A673 (cell line): ENCODE results near the gene PGC. TPM values are rescaled to one million over a fixed set of nuclear protein-coding genes. Genes with fewer than 3 reads are reported as not detected.

Source experiments
- BruUV-seq: library from RNA; stranded (reverse); fragments of 400-500 nt; replicated peaks from 2 replicates; lab custom pipeline; 2021; lab: Mats Ljungman, UMichigan
- CTCF ChIA-PET: fragments of 300-600 bp; sonication (Branson Sonifier 250); formaldehyde crosslinking; loops from one replicate; lab custom pipeline; 2022; ENCODE audit warnings: antibody characterized with exemption; lab: Charles Lee
- POLR2A ChIA-PET: fragments of 300-600 bp; sonication (Branson Sonifier 250); formaldehyde crosslinking; loops from one replicate; lab custom pipeline; 2022; ENCODE audit warnings: antibody characterized with exemption; ENCODE audit not compliant: low non-redundant PET; lab: Charles Lee
- DNase-seq: peaks from one replicate; pipeline ENCODE4 v3.0.0-alpha.2; 2015; ENCODE audit warnings: low spot score
- H3K27ac ChIP-seq: fragments of 200-600 bp; sonication (generic); 2 replicates; pipeline ENCODE4 v1.5.1; 2016; ENCODE audit warnings: mixed run types, low read depth, mild to moderate bottlenecking, mixed read lengths, antibody characterized with exemption, low read length; ENCODE audit not compliant: poor library complexity, severe bottlenecking
- H3K27me3 ChIP-seq: fragments of 200-600 bp; sonication (generic); replicated peaks from 2 replicates; pipeline ENCODE4 v1.6.1; 2017; ENCODE audit warnings: mixed run types, low read depth, mild to moderate bottlenecking, mixed read lengths, antibody characterized with exemption, low read length; ENCODE audit not compliant: insufficient read depth, poor library complexity
- H3K36me3 ChIP-seq: fragments of 200-600 bp; sonication (generic); 2 replicates; pipeline ENCODE4 v1.6.1; 2016; ENCODE audit warnings: mixed run types, mild to moderate bottlenecking, mixed read lengths, antibody characterized with exemption, low read length; ENCODE audit not compliant: insufficient read depth, poor library complexity, severe bottlenecking
- H3K4me1 ChIP-seq: fragments of 200-600 bp; sonication (generic); 2 replicates; pipeline ENCODE4 v1.6.1; 2017; ENCODE audit warnings: mixed run types, mild to moderate bottlenecking, mixed read lengths, antibody characterized with exemption, low read length; ENCODE audit not compliant: insufficient read depth, poor library complexity, severe bottlenecking
- H3K4me3 ChIP-seq: fragments of 200-600 bp; sonication (generic); 2 replicates; pipeline ENCODE4 v1.5.1; 2016; ENCODE audit warnings: low read depth, mixed run types, mild to moderate bottlenecking, mixed read lengths, low read length; ENCODE audit not compliant: poor library complexity, severe bottlenecking
- H3K9me3 ChIP-seq: fragments of 200-600 bp; sonication (generic); 2 replicates; pipeline ENCODE4 v1.6.1; 2016; ENCODE audit warnings: mixed run types, low read depth, mild to moderate bottlenecking, mixed read lengths, antibody characterized with exemption, low read length; ENCODE audit not compliant: poor library complexity, severe bottlenecking
- EZH2 ChIP-seq: fragments of 200-600 bp; sonication (generic); IDR thresholded peaks from 2 replicates; pipeline ENCODE4 v1.6.1; 2017; ENCODE audit warnings: borderline replicate concordance, low read depth, mild to moderate bottlenecking, mixed read lengths, antibody characterized with exemption, low read length; ENCODE audit not compliant: poor library complexity, severe bottlenecking
- intact Hi-C: fragments of 100-400 bp; cut with micrococcal nuclease; formaldehyde crosslinking; loops from one replicate; pipeline ENCODE4 v1.10.0; 2022; ENCODE audit not compliant: unreplicated experiment
- total RNA-seq: library from RNA; stranded (reverse); gene quantifications from 2 replicates; pipeline ENCODE4 v1.2.3, GENCODE V29; 2021
- TF ChIP-seq, protein P1 (sequence below): fragments of 300-800, 200-600 bp; sonication (generic); conservative IDR thresholded peaks from 2 replicates; pipeline ENCODE4 v1.5.1; 2017; ENCODE audit warnings: low read depth, mild to moderate bottlenecking, antibody characterized with exemption, low read length, moderate library complexity, mixed read lengths

PGC gene
- total RNA-seq, 1 experiment from 2014 or later = not detected

DNA sequence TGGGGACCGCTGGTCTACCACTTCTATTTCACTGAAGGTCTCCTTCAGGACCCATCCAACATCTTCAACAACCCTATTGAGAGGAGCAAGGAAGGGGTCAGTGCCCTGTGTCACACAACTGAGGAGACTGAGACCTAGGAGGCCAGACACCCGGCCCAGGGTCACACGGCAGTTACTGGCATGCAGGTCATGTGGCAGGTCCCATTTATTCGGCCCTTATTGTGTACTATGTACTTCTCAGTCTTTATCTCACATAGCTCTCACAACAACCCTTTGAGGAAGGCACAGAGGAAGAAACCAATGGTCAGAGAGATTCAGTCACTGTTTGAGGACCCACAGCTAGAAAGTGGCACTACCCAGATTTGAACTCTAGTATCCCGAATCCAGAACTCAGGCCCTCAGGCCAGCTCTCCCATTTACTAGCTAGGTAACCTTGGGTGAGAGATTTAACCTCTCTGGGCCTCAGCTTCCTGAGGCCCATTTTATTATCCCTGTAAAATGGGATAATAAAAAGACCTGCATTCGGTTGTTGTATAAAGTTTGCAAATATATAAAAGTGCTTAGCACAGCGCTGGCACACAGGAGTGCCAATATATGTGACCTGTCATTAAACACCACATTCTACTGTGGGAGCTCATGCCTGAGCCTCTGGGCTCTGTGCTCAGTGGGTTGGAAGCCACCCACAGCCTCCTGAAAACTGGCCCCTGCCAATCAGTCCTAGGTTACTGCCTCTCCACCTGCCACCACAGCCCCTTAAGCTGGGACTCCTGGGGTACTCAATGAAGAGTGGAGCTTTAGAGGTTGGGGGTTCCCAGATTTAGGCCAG lies 27.5 kb downstream of the PGC start:
- intact Hi-C loops = no loop called here
- H3K4me3 ChIP-seq = no peak overlapping the region
- CTCF ChIA-PET = no interaction called here
- TF ChIP-seq, protein P1, sequence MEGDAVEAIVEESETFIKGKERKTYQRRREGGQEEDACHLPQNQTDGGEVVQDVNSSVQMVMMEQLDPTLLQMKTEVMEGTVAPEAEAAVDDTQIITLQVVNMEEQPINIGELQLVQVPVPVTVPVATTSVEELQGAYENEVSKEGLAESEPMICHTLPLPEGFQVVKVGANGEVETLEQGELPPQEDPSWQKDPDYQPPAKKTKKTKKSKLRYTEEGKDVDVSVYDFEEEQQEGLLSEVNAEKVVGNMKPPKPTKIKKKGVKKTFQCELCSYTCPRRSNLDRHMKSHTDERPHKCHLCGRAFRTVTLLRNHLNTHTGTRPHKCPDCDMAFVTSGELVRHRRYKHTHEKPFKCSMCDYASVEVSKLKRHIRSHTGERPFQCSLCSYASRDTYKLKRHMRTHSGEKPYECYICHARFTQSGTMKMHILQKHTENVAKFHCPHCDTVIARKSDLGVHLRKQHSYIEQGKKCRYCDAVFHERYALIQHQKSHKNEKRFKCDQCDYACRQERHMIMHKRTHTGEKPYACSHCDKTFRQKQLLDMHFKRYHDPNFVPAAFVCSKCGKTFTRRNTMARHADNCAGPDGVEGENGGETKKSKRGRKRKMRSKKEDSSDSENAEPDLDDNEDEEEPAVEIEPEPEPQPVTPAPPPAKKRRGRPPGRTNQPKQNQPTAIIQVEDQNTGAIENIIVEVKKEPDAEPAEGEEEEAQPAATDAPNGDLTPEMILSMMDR = no peak
- no peak for TF ChIP-seq EZH2
- H3K4me1 ChIP-seq = peaks cover 47% of the 10 kb centered on the region
- no TSS peak for BruUV-seq
- H3K9me3 ChIP-seq = no peaks in the 10 kb centered on the region
- H3K27ac ChIP-seq = no peak overlapping the region
- no peak for DNase-seq
- no peaks in the 10 kb centered on the region for H3K36me3 ChIP-seq
- H3K27me3 ChIP-seq = no peaks in the 10 kb centered on the region
- POLR2A ChIA-PET = no interaction called here

DNA sequence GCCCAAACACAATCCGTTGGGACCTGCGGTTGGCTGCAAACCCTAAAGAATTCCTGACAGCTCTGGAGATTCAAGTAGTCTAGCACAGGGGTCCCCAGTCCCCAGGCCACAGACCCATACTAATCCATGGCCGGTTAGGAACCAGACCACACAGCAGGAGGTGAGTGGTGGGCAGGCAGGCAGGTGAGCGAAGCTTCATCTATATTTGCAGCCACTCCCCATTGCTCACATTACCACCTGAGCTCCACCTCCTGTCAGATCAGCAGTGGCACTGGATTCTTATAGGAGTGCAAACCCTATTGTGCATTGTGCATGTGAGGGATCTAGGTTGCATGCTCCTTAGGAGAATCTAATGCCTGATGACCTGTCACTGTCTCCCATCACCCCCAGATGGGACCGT lies 28.4 kb downstream of the PGC start:
- DNase-seq = no peak
- intact Hi-C loops = no loop called here
- ChIA-PET POLR2A (no interaction called here), CTCF (no interaction called here)
- Histone ChIP-seq H3K4me3 (no peak overlapping the region), H3K4me1 (peaks cover 39% of the 10 kb centered on the region), H3K27me3 (no peaks in the 10 kb centered on the region), H3K9me3 (no peaks in the 10 kb centered on the region), H3K36me3 (no peaks in the 10 kb centered on the region), H3K27ac (no peak overlapping the region)
- TF ChIP-seq, protein P1 = no peak
- no peak for TF ChIP-seq EZH2
- BruUV-seq = no TSS peak

DNA sequence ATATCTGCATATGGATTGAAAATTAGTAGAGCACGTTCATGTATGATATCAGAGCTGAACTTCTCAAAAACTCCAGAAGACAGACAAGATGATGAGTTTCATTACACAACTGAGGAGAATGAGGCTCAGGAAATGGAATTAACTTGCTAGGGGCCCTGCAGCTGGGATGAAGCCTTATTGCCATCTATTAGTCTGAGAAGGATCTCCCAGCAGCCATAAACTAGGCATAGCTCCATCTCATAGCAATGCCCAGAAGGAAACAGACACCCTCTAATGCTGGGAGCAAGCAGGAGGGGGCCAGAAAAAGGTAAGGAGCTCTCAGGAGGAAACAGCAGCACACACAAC lies 29.8 kb downstream of the PGC start:
- peak overlapping the region; percentile 52 for H3K27ac ChIP-seq
- TF ChIP-seq, protein P1 = no peak
- TF ChIP-seq EZH2 = no peak
- ChIA-PET CTCF (no interaction called here), POLR2A (no interaction called here)
- H3K36me3 ChIP-seq = no peaks in the 10 kb centered on the region
- no TSS peak for BruUV-seq
- no peaks in the 10 kb centered on the region for H3K27me3 ChIP-seq
- H3K4me3 ChIP-seq = no peak overlapping the region
- DNase-seq = peak; percentile 41
- H3K9me3 ChIP-seq = no peaks in the 10 kb centered on the region
- peaks cover 31% of the 10 kb centered on the region for H3K4me1 ChIP-seq
- intact Hi-C loops = no loop called here
